SK-N-SH treated with all-trans-retinoic acid at 6 μM for 48 hours (cell line): ENCODE data around the gene GGA1.

Experiments used
- ATAC-seq: fragments of 200-7000 bp; cut with Tn5 transposase; 3 replicates; pipeline ENCODE4 v1.9.1; 2020; ENCODE audit warnings: mild to moderate bottlenecking, moderate library complexity
- GLIS3 ChIP-seq: fragments of 250-450 bp; sonication (Bioruptor Pico); IDR thresholded peaks from 2 replicates; pipeline ENCODE4 v1.5.0; 2020; ENCODE audit warnings: mild to moderate bottlenecking, moderate library complexity
- ISL1 ChIP-seq: fragments of 250-450 bp; sonication (Bioruptor Pico); IDR thresholded peaks from 2 replicates; pipeline ENCODE4 v2.1.2; 2022; ENCODE audit warnings: mild to moderate bottlenecking, moderate library complexity
- OSR1 ChIP-seq: fragments of 250-450 bp; sonication (Bioruptor Pico); IDR thresholded peaks from 2 replicates; pipeline ENCODE4 v1.8.0; 2022; ENCODE audit warnings: moderate library complexity, mild to moderate bottlenecking, inconsistent platforms
- POU6F1 ChIP-seq: fragments of 250-450 bp; sonication (Bioruptor Pico); IDR thresholded peaks from 2 replicates; pipeline ENCODE4 v1.8.0; 2021; ENCODE audit warnings: low read depth, mild to moderate bottlenecking, moderate library complexity, borderline replicate concordance
- PPARA ChIP-seq: fragments of 250-450 bp; sonication (Bioruptor Pico); IDR thresholded peaks from 2 replicates; pipeline ENCODE4 v1.5.0; 2020; ENCODE audit warnings: mild to moderate bottlenecking, borderline replicate concordance
- RARB ChIP-seq: fragments of 250-450 bp; sonication (Bioruptor Pico); IDR thresholded peaks from 2 replicates; pipeline ENCODE4 v1.8.0; 2021; ENCODE audit warnings: mild to moderate bottlenecking, moderate library complexity
- SNAI2 ChIP-seq: fragments of 250-450 bp; sonication (Bioruptor Pico); IDR thresholded peaks from 2 replicates; pipeline ENCODE4 v1.5.0; 2020; ENCODE audit warnings: mild to moderate bottlenecking, moderate library complexity
- TCF4 ChIP-seq: fragments of 250-450 bp; sonication (Bioruptor Pico); IDR thresholded peaks from 2 replicates; pipeline ENCODE4 v1.8.0; 2021; ENCODE audit warnings: mild to moderate bottlenecking, moderate library complexity, borderline replicate concordance
- TOX ChIP-seq: fragments of 250-450 bp; sonication (Bioruptor Pico); IDR thresholded peaks from 2 replicates; pipeline ENCODE4 v1.8.0; 2021; ENCODE audit warnings: mild to moderate bottlenecking, moderate library complexity, borderline replicate concordance
- TSHZ2 ChIP-seq: fragments of 250-450 bp; sonication (Bioruptor Pico); IDR thresholded peaks from 2 replicates; pipeline ENCODE4 v1.5.0; 2020; ENCODE audit warnings: mild to moderate bottlenecking, moderate library complexity
- ZFP3 ChIP-seq: fragments of 250-450 bp; sonication (Bioruptor Pico); IDR thresholded peaks from 2 replicates; pipeline ENCODE4 v1.5.0; 2020; ENCODE audit warnings: mild to moderate bottlenecking, moderate library complexity
- ZFP30 ChIP-seq: fragments of 450-650 bp; formaldehyde crosslinking; IDR thresholded peaks from 2 replicates; pipeline ENCODE4 v1.5.0; 2022; ENCODE audit warnings: mild to moderate bottlenecking, moderate library complexity
- ZNF565 ChIP-seq: fragments of 450-650 bp; formaldehyde crosslinking; conservative IDR thresholded peaks from 2 replicates; pipeline ENCODE4 v1.5.0; 2020; ENCODE audit warnings: low read depth, mild to moderate bottlenecking, moderate library complexity
- ZNF70 ChIP-seq: fragments of 450-650 bp; formaldehyde crosslinking; IDR thresholded peaks from 2 replicates; pipeline ENCODE4 v1.5.0; 2020; ENCODE audit warnings: mild to moderate bottlenecking, moderate library complexity
- ZNF8 ChIP-seq: fragments of 450-650 bp; formaldehyde crosslinking; IDR thresholded peaks from 2 replicates; pipeline ENCODE4 v1.5.0; 2020; ENCODE audit warnings: mild to moderate bottlenecking, moderate library complexity
- TF ChIP-seq, protein P1 (sequence below): fragments of 250-450 bp; sonication (Bioruptor Pico); IDR thresholded peaks from 2 replicates; pipeline ENCODE4 v1.5.1; 2021; ENCODE audit warnings: mild to moderate bottlenecking, moderate library complexity
- TF ChIP-seq, protein P2 (sequence below): fragments of 250-450 bp; sonication (Bioruptor Pico); IDR thresholded peaks from 2 replicates; pipeline ENCODE4 v1.8.0; 2020; ENCODE audit warnings: mild to moderate bottlenecking, moderate library complexity, borderline replicate concordance

GGA1 gene

DNA sequence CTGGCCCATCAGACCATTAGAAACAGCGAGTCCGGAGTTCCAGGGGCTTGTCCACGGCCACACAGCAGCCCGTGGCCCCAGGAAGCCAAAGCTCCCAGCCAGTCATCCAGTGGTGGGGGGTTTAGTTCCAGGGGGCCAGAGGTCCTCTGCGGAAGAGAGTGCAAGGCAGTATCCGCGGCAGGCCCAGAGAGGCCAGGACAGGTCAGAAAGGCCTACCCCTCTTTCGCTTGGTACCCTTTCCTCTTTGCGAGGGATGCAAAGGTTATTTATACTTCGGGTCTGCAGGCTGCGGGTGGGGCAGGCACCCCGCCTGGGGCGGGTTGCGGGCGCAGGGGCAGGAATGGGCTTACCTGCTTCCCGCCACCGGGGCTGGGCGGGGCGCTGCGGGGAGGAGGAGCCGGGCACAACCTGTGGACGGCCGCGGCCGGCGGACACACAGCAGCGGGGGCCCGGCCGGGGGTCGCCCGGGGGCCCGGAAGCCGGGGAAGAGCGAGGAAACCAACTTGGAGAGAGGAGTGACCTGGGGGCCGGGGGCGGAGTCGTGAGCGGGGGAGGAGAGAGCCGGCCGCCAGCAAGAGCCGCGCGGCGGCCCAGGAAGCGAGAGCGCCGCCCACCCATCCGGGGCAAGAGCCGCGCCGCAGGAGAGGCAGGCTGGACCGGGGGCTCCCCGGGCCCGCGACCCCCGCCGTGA is 30.6 kb downstream of the GGA1 start, which contains the start of gene SH3BP1 (continued):
- TF ChIP-seq TSHZ2 = no peak

GRCh38 chr22:37639771-37640590 is 31.3 kb downstream of the GGA1 start:
- ATAC-seq = no peak; the same call in 2 of the 3 replicates
- TF ChIP-seq ZNF8 (CRISPR knock-in tag) (no peak), ZNF70 (CRISPR knock-in tag) (no peak), ISL1 (CRISPR knock-in tag) (no peak), ZNF565 (CRISPR knock-in tag) (no peak), OSR1 (CRISPR knock-in tag) (no peak), ZFP30 (CRISPR knock-in tag) (no peak)
- TF ChIP-seq, protein P1, sequence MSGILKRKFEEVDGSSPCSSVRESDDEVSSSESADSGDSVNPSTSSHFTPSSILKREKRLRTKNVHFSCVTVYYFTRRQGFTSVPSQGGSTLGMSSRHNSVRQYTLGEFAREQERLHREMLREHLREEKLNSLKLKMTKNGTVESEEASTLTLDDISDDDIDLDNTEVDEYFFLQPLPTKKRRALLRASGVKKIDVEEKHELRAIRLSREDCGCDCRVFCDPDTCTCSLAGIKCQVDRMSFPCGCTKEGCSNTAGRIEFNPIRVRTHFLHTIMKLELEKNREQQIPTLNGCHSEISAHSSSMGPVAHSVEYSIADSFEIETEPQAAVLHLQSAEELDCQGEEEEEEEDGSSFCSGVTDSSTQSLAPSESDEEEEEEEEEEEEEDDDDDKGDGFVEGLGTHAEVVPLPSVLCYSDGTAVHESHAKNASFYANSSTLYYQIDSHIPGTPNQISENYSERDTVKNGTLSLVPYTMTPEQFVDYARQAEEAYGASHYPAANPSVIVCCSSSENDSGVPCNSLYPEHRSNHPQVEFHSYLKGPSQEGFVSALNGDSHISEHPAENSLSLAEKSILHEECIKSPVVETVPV (CRISPR knock-in tag) = no peak

GRCh38 chr22:37640591-37641560 is 32.2 kb downstream of the GGA1 start:
- TF ChIP-seq SNAI2 (CRISPR knock-in tag) (no peak), TOX (CRISPR knock-in tag) (no peak), POU6F1 (CRISPR knock-in tag) (no peak), GLIS3 (no peak), OSR1 (CRISPR knock-in tag) (no peak), ZFP3 (no peak), PPARA (no peak), TCF4 (CRISPR knock-in tag) (no peak), RARB (CRISPR knock-in tag) (no peak), TSHZ2 (no peak)
- TF ChIP-seq, protein P2, sequence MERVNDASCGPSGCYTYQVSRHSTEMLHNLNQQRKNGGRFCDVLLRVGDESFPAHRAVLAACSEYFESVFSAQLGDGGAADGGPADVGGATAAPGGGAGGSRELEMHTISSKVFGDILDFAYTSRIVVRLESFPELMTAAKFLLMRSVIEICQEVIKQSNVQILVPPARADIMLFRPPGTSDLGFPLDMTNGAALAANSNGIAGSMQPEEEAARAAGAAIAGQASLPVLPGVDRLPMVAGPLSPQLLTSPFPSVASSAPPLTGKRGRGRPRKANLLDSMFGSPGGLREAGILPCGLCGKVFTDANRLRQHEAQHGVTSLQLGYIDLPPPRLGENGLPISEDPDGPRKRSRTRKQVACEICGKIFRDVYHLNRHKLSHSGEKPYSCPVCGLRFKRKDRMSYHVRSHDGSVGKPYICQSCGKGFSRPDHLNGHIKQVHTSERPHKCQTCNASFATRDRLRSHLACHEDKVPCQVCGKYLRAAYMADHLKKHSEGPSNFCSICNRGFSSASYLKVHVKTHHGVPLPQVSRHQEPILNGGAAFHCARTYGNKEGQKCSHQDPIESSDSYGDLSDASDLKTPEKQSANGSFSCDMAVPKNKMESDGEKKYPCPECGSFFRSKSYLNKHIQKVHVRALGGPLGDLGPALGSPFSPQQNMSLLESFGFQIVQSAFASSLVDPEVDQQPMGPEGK (CRISPR knock-in tag) = no peak
- TF ChIP-seq, protein P1 (CRISPR knock-in tag) = no peak
- no peak for ATAC-seq
